Left lobe of liver (tissue), 1 donor: Measurements from ENCODE around the gene C22orf31. TPM values are rescaled to one million over a fixed set of nuclear protein-coding genes. Genes with fewer than 3 reads are reported as not detected.

Experiments
- total RNA-seq: library from RNA; stranded (reverse); gene quantifications from one replicate; pipeline ENCODE4 v1.2.1, GENCODE V29; 2021
- donor health status: DM: no; HTN: yes; CAD: no.

The C22orf31 gene
- total RNA-seq, 1 donor from 2014 or later: not detected

Other genes starting within 250 kb of the C22orf31 start
- 7.3 TPM for gene ZNRF3, start 178.3 kb downstream of the C22orf31 start, total RNA-seq
- gene KREMEN1, start 11.2 kb upstream of the C22orf31 start, total RNA-seq: 4.9 TPM
- gene EMID1, start 144.1 kb upstream of the C22orf31 start, total RNA-seq: 1.3 TPM
- gene RHBDD3, start 206.2 kb upstream of the C22orf31 start, total RNA-seq: 18.9 TPM
- gene EWSR1, start 206.4 kb upstream of the C22orf31 start, total RNA-seq: 93.3 TPM
- gene GAS2L1, start 244.8 kb upstream of the C22orf31 start, total RNA-seq: 14.3 TPM